ENCODE results near the gene VIT.

Gene VIT

DNA sequence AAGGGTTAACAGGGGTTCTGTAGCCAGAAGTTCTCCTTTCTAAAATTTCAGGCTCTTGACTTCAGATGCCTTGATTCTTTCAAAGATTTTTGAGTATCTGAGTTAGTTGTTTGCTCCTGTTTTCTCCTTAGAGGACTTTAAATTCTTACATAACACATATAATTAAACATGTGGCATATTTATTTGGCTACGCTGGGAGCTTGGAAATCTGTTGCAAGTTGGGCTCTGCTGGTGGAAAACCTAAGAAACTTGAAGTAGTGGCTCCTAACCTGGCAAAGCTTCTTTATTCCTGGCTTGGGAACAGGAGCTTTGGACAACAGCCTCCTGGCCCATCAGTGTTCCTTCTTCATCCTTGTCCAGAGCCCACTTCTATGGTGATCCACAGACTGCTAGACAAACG, 72.6 kb downstream of the VIT start:
- DNase-seq (ENCODE audit: low read depth): no peak

DNA sequence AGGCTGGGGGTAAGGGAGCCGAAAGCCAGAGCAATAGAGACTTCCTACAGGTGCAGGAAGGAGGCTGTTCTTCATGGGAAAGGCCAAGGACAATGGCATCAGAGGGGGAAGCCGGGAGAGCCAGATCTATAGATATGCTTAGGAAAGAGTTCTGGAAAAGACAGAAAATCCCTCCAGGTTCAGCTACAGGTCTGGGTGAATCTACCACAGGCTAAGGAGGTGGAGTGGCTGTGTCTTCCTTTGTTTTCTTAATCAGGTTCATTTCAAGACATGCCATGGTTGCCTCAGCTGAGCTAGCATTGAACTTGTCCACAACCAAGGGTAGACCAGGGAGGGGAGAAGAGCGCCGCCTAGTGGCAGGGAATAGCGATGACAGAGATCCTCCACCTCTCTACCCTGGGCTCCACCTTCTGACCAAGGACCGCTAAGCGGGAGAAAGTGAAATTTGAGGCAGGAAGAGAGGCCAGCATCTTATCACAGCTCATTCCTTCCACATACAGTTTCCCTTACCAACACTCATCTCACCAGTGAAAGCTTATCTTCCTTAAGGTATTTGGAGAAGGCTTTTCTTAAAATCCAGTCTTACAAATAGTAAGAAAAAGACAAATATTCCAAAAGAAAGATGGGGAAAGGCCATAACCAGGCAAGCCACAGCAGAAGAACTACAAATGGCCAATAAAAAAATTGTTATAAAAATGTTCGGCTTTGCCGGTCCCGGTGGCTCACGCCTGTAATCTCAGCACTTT, 74.2 kb downstream of the VIT start:
- DNase-seq (ENCODE audit: low read depth): peak; percentile 42

DNA sequence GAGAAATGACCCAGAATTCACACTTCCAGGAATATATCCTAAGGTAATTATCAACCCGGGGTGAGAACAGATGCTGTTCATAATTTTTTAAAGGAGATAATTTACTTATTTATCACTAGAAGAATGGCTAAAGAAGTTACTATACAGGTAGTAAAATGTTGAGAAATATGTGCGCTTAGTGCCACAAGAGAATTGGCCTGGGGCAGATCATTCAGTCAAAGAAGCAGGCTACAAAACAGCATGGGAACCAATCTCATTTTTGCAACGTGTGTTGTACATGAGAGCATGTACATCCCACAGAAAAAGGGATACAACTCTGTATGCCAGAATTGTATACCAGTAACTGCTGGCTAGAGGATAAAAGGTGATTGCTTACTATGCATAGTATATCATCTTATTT, 75.2 kb downstream of the VIT start:
- DNase-seq (ENCODE audit: low read depth): no peak

DNA sequence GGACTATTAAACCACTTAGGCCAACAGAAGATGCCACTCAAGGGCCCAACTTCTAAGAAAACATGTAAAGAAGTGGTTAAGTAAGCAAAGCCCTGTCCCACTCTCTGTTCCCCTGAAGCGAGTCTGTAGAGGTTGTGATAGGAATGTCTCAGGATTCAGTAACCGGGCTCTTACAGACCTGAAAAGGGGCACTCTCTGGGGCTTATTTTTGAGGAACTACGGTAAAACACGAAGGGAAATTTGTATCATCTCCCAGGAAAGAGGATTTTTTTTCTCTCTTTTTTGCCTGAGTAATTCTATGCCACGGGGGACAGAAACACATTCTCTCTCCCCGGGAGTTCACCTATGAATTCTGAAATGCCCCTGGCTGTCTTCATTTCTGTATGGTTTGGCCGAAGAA, 77.4 kb downstream of the VIT start:
- DNase-seq (ENCODE audit: low read depth): no peak

DNA sequence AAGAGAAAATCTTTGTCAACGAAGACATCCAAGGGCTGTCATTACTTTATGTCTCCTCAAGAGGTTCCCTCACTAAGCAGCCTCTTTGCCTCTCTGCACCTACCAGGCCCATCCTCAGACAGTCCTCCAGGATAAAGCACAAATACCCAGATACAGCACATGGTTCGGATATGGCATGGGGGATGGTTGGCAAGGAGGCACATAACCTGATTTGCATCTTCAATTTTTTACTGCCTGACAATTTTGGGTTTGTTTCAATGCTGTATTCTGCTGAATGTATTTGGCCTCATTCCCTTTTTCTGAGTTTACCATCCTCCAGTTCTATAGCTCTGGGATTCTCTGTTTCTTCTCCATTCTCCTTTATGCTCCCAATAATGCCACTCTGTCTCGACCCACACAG, 78.8 kb downstream of the VIT start:
- no peak for DNase-seq (ENCODE audit: low read depth)

DNA sequence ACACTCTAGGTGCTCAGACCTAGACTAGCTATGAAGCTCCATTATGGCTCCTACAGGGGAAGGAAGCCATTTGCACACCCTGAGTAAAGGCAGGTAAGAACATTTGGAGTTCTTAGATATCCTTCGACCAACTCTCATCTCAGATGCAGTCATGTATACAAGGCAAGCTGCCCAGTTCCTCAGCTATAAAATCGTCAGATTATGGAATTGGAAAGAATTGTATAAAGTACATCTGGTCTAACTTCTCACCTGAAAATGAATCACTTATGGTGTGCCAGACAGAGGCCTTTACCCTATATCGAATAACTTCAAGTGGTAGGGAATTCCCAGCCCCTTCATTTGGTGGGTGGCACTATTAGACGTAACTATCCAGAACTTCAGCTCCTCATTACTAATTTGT, 79.3 kb downstream of the VIT start:
- DNase-seq (ENCODE audit: low read depth): no peak

DNA sequence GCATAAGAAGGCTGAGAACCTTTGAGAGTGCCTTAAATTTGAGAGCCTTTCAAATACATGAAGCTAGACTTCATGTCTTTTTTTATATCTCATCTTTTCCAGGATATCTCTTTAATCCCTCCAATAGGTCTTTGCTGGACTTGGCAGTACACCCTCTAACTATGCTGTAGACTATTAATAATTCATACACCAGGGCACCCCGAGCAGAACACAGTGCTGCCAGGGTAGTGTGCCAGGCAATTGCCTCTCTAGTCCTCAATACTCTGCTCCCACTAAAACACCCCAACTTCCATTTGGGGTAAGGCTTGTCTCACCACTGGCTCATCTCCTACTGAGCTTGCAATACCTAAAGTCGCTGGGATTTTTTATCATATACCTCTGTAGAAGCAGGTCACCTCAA, 80.8 kb downstream of the VIT start:
- DNase-seq (ENCODE audit: low read depth): no peak

DNA sequence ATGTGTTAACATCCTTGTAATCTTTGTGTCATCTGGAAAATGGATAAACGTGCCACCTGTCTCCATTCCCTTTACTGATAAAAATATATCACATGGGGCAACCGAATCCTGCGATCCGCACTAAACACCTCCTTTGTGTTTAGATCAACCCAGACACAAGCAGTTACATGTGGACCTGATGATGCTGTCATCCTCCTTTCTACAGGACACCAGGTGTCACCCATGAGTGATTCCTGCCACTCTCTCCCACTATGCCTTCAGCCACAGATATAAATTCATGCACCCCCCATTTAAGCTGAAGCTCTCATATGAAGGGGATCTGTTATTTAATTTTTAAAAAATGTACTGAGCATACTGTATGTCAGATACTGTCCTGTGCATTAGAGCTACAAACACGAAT, 81.3 kb downstream of the VIT start:
- DNase-seq (ENCODE audit: low read depth): no peak

DNA sequence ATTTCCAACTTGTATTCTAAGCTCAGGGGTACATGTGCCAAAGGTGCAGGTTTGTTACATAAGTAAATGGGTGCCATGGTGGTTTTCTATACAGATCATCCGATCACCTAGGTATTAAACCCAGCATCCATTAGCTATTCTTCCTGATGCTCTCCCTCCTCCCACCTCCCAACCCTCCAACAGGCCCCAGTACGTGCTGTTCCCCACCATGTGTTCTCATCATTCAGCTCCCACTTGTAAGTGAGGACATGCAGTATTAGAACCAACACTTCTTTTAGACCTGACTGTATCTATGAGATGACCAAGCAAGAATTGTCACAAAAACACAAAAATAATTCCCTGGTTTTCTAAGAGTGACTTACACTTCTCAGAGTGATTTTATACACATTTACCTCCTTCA, 83.0 kb downstream of the VIT start:
- no peak for DNase-seq (ENCODE audit: low read depth)

DNA sequence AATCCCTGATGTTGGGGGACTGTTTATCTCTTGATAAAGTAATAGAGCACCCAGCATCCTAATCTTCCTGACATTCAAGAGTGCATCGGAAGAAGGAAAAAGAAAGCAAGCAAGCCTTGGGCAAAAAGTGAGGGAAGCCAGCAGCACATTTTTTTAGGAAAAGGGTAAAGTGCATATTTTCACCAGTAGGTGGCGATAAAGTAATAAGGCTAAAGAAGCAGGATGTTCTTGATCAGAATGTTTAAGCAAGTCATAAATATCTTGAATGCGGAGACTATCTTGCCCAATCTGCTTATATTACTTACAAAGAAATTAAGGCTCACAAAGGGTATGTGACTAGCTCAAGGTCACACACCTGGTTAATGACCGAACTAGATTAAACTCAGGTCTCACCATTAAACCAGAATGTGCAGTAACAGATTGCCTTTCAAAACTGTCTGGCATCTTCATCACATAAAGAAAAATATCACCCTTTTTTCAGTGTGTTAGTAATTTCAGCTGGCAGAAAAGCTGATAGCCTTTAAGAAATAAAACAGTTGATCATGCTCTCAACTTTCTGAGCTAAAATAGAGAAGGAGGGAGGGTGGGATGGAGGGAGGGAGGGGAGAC, 83.8 kb downstream of the VIT start:
- DNase-seq (ENCODE audit: low read depth): peak; percentile 31

DNA sequence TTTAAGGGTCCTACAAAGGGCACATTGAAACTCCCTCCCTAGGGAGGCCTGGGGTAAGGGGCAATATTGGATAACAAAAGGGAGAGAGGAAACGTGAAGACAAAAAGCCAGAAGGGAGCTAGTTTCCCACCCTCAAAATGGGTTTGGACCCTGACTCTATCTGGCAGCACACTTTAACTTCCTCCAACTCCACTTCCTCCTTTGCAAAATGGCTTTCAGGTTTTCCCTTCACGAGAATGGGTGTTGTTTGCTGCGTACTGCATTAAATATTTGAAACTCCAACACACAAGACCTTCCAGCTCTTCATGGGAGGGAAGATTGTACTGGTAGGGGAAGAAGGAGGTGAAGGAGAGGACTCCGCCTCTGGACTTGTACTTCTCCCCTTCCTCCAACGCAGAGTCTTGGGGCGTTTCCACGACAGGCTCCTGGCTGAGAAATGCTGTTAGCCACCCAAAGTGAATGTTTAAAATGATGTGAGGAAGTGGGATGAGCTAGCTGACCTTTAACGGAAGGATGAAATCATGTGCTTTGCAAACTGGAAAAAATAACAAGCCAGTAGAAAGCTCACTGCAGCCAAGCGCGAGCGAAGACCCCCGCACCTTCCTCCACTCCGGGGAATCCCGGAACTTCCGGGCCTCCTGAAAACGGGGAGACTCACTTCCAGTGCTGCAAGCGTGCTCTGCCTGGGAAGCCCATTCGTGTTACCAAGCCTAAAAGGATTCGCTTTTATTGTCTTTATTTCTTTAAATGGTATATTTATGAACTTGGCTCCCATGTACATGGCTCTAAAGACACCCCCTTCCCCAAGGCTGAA, 85.6 kb downstream of the VIT start:
- no peak for DNase-seq (ENCODE audit: low read depth)

DNA sequence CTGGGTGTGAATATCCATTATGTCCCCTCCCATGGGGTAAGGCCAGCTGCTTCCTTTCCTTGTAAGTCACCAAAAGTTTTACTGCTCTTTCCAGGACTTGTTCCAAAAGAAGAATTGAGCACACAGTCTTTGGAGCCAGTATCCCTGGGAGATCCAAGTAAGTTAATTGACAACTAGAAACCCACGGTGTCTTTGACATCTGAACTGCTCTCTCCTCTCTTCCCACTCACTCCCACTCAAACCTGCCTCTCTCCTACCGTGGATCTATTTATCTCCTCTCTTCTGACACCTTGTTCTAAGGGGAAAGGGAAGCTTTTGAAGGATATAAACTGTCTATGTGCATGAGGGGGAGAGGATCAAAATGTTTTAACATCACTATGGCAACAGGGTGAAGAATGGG, 86.7 kb downstream of the VIT start:
- no peak for DNase-seq (ENCODE audit: low read depth)

DNA sequence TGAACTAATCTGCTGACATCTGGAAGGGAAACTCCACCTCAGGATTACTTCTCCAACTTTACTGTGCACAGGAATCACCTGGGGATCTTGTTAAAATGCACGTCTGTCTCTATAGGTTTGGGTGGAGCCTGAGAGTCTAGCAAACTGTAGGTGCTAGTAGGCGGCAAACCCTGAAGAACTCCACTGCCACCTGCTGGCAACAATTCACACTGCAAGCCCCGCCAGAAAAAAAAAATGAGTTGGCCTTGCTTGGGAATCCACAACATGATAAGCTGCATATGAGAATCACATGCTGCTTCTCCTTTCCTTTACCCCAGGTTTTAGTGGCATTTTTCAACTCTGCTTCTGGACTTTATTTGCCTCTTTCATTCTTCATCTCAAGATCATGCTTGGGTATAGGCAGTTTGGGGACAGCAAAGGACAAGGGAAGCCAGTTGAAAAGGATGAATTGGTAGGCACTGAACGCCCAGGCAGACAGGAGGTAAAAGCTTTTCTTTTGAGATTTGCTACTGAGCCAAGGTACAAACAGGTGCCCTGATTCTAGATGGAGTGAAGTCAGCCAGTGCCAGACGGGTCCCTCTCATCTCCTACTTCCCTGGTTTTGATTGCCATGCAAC, 88.8 kb downstream of the VIT start:
- peak; percentile 33 for DNase-seq (ENCODE audit: low read depth)

DNA sequence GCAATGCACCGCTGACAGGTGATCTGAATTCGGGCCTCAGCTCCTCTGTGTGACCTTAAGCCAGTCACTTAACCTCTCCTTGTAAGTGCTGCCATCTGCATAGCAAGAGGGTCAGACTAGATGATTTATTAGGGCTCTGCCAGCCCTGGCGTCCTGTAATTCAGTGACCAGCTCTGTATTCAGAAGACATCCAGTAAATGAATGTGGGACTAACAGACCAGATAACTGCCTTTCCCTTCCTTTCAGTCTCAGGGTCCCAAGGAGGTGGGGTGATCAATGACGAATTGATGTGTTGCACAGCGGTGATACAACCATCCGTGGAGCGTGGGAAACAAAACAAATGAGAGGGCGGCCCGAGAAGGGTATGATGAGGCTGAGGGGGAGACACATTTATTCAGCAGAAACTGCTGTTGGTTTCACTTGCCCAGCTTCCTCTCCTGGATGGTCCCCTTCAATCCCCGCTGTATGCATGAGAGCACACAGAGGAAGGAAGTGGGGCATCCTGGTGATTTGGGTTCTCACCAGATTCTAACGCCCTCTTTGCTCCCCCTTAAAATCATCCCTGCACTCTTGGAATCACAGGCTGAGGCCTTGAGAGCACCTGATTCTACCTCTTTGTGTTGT, 92.8 kb downstream of the VIT start:
- DNase-seq (ENCODE audit: low read depth): no peak

DNA sequence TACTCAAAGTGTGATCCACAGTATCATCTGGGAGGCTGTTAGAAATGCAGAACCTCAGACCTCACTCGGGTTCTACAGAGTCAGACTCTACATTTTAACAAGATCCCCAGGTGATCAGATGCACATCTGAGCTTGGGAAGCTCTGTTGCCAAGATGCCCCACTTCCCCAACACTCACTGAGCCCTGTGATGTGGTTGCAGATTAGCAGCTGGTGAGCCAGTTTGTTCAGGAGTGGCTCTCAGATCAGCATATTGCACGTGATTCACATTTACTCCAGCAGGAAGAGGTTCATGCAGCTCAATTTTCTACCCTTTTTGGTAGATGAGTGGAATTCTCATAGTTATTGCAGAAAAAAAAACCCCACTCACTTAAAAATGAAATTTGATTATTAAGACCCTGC, 96.4 kb downstream of the VIT start:
- DNase-seq (ENCODE audit: low read depth): no peak

DNA sequence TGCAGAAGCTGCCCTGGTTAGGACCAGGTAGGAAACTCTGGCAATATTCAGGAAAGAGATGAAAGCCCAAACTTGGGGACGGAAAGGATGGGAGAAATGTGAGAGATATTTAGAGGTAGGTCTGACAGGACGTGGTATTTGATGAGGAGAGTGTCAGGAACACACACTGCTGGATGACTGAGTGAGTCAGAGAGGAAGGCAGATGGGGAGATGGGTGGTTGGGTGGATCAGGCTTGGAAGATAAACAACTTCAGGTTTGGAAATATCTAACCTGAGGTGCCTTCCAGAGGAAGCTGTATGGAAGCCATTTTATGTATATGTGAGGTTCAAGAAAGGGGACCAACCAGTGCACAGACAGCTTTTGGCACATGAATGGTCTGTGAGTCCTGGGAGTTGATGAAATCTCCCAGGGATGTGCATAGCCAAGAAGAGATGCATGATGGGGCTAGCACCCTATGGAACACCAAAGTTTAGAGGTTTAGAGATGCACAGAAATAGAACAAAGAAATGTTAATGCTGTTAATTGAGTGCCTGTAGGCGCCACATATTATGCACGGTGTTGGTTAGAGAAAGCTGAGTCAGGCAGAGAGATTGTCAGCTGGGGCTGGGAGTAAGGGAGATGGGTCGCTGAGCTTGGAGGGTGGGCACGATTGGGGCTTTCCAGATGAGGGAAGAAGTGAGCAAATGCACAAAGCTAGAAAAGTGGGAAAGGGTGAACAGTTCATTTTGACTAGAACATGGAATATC, 101.0 kb downstream of the VIT start:
- no peak for DNase-seq (ENCODE audit: low read depth)

DNA sequence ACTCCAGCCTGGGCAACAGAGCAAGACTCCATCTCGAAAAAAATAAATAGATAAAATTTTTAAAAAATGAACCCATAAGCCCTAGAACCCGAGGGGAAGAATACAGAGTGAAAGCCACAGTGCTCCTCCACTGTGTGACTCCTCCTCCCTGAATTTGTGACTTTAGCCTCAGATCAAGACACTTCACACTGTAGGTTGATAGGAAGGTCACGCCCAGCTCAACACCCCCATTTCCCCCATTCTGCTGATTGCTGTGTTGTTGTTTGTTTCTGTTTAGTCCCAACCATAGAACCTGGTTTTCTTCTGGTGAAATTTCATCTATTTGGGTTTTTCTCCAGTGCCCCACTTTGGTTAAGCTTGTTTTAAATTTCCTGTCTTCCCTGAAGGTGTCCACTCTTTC, 102.2 kb downstream of the VIT start:
- no peak for DNase-seq (ENCODE audit: low read depth)

DNA sequence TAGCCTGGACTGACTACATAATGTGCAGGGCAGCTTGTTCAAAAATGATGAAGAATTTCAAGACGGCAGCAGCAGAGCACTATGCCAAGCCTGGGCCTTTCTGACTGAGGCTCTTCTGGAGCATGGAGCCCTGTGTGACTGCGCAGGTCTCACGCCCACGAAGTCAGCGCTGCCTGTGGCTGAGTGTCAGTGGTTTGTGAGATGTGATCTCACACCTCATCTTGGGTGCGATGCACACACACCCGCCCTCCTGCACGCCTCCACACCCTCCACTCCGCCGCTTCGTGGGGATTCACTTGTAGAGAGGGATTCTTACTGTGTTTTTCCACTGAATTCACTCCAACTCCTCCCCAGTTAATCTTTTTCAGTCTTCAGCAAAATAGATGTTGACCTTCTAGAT, 103.9 kb downstream of the VIT start:
- no peak for DNase-seq (ENCODE audit: low read depth)

DNA sequence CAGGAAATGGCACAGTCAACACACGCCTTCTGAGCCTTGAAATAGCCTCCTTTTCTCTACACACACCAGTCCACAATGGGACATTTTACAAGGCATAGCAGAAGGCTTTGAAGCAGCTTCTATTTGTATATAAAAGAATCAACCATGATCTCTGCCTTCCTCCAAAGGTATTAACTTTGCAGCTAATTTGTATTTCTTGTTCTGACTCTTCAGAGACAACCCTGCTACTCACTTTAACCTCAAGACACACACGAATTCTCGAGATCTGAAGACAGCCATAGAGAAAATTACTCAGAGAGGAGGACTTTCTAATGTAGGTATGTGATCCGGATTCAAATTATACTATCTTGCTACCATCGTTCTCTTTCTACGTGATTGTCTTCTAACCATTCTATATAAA, 104.6 kb downstream of the VIT start:
- no peak for DNase-seq (ENCODE audit: low read depth)

DNA sequence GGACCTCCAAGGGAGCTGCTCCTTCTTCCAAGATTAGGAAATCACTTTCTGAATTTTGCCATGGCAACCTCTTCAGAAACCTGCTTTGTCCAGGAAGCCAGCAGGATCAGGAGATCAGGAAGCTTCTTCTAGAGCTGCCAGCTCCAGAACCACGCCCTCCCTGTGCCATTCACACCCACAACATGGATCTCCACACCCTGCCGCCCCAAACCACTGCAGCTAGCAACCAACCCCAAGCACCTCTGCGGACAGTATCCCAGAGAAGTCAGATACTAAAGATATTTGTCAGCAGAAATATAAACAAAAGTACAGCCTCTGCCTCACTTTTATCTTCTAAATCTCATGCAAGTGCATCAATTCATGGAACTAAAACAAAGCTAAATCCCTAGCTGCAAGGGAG, 106.4 kb downstream of the VIT start:
- no peak for DNase-seq (ENCODE audit: low read depth)

DNA sequence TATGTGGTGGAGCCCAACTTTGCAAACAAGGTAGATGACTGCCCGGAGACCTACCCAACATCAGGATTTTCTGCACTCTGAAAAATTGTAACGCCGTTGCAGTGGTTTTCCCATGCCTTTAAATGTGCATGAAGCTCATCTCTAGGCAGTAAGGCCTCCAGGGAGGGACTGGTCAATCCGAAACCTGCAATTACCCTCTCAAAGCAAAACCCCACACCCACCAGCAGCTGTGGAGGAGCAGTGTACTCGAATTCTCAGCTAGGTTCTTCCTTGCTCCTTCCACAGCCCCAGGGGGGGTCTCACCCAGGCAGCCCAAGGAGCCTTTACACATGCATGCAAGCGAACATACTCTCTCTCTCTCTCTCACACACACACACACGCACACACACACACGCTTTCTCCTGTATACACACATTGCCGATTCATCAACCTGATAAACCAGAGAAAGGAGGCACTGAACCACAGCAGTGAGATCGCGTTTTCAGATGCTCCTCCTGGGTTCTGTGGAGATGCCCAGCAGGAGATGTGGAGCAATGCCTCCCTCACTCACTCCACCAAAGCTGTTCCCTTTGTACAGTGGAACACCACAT, 109.2 kb downstream of the VIT start:
- no peak for DNase-seq (ENCODE audit: low read depth)
